Stimulated activated CD4-positive, alpha-beta T cell treated with anti-CD3 and anti-CD28 coated beads, Interleukin-1b, Interleukin-23, amount 100 ng/mL, for 1 hour (primary cell): ENCODE data around the gene MOB3C.
A peak's percentile ranks its signal among the peaks of the same experiment; 100 is the strongest.

Experiments used
- DNase-seq, 2 donors: peaks; one replicate each; pipeline ENCODE4 v3.0.0-alpha.2; 2020; ENCODE audit warnings: low read depth in 2 of 2

The MOB3C gene

DNA sequence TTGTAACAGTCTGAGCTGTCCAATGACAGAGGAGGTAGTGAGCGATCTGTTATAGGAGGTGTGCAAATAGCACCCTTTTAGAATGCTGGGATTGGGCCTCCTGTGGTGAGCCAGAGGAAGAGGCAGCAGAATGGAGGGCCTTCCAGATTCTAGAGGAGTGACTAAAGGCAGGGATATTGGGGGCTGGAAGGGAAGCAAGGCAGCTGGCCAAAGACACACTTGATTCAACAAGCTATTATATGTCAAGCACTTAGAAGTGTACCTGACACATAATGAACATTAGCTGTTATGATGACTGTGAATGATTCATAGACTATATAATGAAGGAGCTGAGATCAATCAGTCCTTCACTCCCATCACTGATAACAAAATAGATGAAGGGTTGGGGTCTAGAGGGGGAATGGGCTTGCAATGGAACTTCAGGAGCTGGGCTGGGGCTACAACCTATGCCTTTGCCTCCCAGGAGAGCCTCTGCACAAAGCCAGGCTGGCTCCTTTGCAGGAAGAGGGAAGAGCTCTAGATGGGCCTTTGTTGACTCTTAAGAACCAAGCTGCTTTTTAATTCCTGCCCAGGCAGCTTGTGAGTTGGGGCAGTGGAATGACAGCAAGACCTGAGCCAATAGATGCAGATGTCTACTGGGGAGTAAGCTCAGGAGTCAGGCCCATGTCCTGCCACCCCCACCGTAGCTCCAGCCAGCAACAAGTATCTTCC is 10.2 kb downstream of the MOB3C start:
- DNase-seq, result no peak

DNA sequence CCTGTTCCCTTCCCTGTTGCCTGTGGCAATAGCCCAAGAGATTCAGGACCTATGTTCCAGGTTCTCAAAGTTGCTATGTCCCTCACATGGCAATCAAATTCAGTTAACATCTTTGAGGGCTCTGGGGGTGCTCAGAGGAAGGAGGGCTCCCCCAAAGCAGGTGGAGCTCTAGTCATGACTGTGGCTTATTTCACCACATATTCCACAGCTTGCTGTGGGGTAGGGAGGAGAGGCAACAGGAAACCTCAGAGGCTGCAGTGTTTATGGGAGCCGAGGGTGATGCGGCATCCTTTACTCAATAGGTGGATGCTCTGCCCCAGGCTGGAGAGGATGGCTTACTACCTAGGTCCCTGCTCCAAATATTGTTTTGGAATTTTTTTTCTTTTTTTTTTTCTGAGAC is 11.4 kb downstream of the MOB3C start:
- no peak for DNase-seq

DNA sequence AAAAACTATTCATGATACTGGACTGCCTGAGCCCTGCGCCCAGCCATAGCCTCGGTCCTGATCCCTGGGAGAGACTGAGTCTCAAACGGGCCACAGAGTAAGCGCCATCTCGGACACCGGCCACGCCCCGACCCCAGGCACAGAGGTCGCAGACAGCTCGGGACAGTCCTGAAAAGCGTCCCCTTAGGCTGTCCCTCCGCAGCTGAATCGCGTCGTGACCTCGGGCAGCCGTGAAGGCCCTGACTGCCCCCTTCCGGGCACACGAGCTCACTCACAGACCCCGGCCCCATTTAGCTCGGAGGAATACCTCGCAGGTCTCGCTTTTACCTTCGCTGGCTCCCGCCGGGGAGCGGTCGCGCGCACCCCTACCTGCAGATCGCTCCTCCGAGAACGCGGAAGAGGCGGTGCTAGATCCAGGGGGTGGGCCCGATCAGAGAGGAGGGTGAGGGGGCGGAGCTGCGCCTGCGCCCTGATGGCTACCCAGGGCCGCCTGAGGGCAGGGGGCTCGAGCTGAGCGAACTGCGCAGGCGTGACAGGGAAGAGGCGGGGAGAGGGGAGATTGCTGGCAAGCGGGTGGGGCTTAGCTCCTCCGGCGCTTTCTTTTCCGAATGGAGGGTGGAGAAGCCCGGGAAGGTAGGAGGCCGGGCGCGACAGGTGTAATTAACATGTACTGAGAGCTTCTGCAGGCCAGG is 12.6 kb downstream of the MOB3C start, which contains the start of gene MKNK1:
MKNK1 (minus strand) TSS at position 411 of the 692 bp plus-strand sequence. CDS start 20,941 bp downstream, outside the sequence.
- DNase-seq, result peak; percentile 97 to 98

DNA sequence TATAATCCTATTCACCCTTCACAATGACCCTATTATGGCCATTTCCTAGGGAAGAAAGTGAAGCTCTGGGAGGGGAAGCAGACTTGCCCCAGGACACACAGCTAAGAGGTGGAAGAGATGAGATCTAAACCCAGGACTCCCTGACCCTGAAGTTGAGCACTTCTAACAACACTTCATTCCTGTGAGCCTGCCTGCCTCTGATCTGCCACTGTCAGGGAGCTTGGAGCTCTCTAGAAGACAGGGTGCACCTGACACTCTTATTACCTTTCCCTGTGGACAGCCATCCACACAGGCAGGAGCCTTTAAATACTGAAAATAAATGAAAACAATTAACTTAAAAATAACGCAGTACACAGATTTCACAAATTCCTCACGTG is 13.1 kb downstream of the MOB3C start:
- DNase-seq, result no peak

DNA sequence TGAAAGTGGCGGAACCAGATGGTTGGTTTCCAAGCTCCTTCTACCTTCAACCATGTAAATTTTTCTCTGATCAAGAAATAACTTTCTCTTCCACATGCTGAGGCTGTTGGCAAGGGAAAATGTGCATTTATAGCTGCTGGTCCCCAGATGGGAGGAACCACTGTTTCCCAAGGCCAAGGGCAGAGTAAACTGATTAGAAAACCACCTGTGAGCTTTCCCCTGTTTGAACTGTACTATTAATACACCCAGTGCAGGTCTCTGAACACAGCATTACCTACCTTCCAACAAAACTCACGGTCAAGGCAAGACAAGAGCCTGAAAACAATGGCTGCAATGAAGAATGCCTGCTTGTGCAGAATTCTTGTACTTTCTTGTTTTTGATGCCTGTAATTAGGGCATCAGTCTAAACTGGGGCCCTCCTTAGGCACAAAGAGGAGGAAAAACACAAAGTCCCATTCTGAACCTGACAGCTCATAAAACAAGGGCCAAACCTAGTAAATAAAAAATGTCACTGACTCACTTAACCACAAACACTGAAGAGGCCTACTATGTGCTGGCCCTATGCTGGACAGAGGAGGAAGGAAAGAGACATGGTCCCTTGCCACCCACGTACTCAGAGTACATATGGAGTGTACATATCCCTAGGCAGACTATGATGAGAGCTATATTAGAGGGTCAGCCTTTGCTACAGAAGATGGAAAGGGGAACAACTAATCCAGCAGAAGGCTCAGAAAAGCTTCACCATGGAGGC is 15.2 kb downstream of the MOB3C start:
- no peak for DNase-seq

DNA sequence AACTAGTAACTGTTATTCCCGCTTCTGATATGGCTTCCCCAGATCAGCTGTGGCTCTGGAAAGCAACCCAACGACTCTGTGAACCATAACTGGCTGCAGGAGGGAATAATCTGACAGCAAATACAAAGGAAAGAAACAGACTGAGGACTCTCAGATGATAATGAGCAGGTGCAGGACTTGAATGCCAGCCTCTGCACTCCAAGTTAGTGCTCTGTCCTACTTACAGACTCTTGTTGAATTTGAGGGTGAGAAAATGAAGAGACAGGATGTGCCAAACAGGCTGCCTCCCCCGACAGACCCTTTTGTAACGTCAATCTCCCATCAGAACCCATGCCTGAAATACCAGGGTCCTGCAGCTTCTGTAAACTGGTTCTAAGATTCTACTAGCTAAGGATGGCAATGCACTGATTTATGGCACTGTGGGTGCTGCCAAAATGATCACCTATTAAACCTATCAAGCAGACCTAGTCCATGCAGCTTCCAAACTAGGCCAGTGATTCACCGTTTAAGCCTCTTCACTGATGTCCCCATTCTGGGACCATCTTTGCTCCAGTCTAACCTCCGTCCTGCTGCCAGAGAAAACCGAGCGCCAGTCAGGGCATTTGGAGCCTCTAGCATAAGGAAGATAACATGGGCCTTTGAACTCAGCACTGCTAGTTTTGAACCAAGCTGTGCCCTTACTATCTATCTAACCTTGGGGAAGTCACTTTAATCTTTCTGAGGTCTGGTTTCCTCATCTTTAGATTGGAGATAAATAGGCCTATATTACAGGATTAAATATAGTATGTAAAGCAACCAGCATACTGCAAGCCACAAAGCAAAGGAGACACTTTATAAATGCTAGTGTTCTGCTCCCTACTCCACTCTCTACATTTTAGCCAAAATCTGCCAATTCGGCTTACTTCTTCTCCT is 17.3 kb downstream of the MOB3C start:
- no peak for DNase-seq

DNA sequence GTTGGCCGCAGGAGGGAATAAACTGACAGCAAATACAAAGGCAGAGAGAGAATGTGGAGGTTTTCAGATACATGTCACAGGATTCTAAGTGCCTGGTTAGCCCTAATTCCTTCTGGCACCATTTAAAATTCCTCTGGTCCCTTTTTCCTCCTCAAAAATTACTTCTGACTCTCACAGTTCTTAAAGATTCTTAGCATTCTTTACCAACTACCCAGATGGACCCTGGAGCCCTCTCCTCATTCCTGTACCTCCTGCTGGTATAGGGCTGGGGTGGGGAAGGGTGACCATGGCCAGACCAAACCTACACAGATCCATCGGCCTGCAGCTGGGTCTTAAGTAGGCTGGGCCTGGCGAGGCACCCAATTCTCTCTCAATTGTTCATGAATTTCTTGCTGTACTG is 19.8 kb downstream of the MOB3C start:
- DNase-seq, result no peak

DNA sequence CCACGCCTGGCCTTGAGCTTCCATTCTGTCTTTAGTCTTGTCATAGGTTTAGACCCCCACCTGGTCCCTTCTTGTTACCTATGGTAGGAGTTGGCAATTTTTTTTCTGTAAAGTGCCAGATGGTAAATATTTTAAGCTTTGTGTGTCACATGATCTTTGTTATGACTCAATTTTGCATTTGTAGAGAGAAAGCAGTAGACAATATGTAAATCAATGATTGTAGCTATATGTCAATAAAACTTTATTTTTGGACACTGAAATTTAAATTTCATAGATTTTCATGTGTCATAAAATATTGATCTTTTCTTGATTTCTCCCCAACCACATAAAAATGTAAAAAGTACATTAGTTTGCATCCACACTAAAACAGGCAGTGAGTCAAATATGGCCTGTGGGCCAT is 20.6 kb downstream of the MOB3C start:
- DNase-seq, result no peak

DNA sequence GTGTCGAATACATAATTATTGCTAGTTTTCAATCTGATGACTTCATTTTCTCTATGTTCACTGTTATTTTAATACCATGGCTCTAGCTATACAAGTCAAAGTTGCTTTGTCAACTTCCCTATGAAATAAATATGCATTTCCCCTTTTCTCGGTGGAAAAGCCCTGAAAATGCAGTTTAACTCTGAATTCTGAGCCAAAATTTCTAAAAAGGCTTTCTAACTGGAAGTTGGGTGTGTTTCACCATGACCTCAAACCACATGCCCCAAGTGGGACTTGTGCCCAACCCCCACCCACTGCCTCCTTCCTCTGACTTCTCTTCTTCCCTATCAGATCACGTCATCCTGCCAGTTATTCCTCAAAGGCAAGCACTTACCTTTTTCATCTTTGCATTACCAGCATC is 21.5 kb downstream of the MOB3C start:
- no peak for DNase-seq

DNA sequence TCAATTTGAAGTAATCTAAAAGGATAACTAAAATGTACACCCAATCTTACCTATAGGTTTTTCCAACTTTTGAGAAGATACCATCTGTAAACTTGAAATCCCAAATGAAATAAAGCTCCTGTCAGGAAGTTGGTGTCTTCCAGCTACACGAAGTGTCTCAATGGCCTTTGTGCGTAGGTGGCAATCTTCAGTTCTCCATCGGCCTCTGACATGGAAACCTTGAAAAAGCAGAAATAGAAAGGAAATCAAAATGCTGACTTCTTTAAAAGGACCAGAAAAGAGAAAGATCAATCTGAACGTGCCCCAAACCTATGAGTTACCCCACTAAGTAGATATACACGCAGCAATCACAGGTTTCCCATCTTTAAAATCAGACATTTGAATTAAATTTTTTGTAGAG is 22.5 kb downstream of the MOB3C start:
- no peak for DNase-seq

DNA sequence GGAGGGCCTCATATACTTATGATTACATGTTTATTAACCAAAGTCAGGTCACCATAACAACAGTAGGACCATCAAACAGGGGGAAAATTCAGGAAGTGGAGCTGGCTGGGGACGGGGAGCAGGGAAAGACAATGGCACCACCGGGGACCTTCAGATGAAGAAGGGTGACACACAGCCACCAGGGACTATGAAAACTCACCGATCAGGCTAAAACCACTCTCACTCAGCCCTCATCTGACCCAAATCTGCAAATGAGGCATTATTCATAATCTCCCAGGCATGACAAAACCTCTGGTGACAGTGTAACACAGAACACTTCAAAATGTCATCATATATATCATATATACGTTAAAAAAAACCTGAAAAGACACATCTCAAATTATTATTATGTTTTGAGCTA is 23.8 kb downstream of the MOB3C start:
- DNase-seq, result no peak

DNA sequence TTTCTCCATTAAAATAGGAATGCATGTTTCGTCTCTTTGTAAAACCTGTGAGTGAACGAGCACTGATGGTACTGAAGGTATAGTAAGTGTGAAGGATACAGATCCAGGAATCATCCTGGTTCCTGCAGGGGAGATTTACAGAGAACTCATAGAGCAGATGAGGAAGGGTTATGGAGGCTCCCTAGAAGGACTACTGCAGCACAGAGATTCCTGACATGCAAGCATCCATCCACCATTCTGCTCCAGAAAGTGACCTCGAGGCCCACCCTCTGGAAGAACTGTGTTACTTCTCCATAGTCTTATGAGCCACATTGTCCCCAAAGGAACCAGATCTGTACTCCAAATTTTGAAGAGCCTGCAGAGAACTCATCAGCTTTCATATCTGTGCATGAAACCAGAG is 27.1 kb downstream of the MOB3C start:
- DNase-seq, result no peak

DNA sequence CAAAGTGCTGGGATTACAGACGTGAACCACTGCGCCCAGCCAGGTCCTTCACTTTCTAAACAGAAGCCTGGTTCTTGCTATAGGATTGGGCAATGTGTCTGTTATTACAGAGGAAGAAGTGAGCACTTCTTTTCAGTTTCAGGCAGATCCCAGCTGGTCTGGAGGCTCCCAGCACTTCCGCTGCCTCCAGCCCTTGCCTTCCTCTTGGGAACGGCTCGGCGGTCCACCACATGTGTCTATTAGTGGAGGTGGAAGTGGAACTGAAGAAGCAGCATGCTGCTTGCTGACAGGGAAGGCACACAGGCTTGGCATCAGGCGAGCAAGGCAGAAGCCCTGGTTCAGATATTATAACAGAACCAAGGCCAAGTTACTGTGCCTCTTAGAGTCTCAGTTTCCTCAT is 29.5 kb downstream of the MOB3C start:
- no peak for DNase-seq

DNA sequence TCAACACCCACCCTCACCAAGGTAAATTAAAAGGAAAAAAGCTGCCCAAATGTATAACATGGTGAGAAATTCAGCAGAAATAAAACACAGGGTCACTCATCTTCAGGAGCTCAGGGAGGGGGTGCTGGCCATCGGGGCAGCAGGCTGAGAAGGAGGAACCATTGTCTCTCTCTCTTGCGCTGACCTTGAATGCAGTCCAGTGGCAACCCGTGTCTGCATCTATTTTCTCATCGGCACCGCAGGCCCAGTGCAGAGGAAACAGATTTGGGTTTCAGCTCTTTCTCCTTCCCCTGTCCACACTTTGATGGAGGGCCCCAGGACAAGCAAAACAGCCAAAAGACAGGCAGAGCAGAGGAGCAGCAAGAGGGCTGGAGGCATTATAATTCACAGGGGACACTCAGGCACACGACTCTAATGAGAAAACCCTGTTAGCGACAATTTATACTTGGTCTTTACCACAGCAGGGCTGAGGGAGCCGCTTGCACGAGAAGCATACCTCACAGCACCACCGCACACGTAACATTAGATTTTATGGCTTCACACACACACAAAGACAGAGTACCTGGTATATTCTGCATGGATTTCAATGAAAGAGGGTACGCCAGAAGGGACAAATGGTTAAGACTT is 31.2 kb downstream of the MOB3C start:
- no peak for DNase-seq

DNA sequence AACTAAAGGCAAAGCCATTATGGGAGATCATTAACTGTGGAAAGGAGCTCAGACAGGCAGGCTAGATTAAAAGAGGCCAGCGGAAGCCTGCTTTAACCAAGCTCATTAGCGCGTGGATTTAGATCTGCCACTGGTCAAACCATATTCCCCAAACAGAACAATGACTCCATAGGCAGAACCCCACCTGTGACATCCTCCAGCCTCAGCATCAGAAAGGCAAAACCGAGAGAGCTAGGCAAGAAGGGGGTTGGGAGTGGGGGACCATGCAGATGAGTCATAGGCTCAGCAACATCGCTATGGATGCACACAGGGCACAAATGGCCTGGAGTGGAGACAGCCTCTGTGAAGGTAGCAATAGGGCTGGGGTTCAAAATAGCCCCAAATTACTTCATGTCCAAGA is 33.1 kb downstream of the MOB3C start:
- DNase-seq, result no peak

DNA sequence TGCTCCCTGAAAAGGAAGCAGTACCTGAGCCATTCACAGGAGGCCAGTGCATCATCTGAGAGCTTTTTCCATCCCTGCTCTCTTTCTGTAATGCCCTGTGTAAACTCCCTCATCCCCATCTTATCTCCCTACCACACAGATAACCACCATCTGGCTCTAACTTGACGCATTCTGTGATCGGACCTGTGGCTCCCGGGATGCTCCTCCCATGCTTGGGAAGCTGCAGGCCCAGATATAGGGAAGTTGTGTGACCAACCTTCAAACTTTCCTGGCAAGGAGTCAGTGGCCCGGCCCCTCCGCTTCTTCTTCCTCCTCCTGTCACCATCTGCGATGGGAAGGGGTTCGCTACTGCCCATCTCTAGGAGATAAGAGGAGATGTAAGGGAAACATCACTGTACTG is 33.6 kb downstream of the MOB3C start:
- DNase-seq, result no peak

DNA sequence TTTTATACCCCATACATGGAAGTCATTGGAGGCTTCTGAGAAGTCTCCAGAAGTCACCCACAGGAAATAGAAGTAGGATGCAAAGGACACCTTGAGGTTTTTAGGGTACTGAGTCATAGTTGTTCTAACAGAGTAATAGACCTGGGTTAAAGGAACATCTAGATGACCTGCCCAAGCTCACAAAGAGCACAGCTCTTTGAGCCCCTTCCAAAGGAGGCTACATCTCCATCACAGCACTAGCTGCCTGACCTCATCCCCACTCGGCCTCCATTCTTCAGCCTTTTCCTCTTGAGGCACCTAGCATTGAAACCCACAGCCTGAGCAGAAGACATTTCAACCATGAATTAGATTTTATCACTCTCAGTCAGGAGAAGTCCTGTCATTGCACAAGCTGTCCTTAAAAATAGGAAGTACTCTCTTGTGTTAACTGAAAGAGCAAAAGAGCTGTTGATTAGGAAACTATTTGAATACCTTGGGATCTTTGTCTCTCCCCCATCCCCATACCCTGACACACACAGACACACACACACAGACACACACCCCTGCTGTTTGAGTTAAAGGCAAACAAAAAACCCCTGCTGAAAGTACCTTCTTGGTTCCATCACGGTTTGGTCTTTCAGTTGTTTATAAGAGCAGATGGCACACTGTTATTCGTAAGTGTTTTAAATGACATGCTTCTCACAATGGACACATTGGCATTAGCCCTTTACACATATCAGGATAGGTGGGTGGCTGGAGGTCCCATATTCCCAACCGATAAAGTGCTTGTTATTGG is 34.7 kb downstream of the MOB3C start:
- no peak for DNase-seq

DNA sequence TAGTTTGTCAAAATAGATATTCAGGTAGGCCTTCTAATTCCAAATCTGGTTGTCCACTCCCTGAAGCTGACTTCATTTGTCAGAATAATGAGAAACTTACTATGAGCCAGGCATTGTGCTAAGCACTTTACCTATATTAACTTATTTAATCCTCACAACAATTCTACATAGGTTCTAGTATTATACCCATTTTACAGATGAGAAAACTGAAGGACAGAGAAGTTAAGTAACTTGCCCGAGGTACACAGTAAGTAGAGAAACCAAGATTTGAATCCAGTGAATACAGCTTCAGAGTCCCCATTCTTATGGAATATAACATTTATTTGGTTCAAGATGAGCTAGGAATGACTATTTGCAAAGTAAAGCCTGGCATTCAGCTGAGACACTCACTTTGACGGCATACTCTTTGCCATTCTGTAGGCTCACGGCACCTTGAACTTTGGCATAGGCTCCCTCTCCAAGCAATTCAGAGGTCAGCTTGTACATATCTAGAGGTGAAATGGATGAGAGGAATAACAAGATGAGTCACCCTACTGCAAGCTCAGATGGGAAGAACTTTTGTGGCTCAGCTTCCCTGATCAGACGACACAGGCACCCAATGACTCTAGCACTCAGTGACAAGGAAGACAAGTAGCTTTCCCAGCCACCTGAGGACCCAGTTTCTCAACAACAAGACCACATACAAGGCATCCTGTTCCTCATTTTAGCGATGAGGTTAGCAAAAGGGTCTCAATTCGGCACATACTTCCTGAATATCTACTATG is 36.3 kb downstream of the MOB3C start:
- no peak for DNase-seq

DNA sequence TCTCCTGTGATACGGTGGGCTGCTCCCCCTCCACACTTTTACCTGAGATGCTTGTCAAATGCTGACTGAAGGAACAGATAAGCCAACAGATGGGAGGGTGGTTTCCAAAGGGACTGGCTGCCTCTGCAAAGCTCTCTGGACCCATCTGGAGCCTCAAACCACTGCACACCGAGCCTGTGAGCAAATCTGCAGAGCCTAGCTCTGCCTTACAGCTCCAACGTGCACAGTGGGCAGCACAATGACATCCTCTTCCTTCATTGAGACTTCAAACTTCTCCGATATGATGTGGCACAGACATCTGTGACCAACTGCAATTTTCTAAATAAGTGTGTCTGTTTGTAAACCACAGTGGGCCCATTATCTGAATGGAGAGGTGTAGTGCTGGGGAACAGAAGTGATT is 38.9 kb downstream of the MOB3C start:
- no peak for DNase-seq

DNA sequence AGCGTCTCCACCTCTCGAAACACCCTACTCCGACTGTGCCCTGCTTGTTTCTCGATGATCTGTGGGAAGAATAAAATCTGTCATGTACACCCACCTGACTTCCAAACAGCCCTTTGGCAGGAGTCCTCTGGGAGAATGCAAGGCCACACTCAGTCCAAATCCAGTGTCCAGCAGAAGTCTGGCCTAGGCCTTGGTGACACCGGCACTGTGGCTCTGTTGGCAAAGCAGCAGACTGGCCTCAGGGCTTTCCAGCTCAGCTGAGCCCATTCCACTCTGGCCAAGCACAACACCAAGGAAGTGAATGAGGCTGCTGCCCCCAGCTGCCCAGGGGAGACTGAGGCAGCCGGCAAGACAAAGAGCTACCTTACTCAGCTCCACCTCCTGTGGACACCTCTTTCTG is 40.0 kb downstream of the MOB3C start:
- DNase-seq, result no peak
